GM03348 (cell line): ENCODE measurements around the gene CDK12.
A peak's percentile ranks its signal among the peaks of the same experiment; 100 is the strongest.
"Not testable (repeated sequence)": the region's sequence is repeated elsewhere in the genome, so short reads cannot be mapped to it uniquely, and the experiment has no call there.

Source experiments
- DNase-seq: peaks from one replicate; pipeline ENCODE4 v3.0.0; 2012; ENCODE audit warnings: low spot score

The CDK12 gene

DNA sequence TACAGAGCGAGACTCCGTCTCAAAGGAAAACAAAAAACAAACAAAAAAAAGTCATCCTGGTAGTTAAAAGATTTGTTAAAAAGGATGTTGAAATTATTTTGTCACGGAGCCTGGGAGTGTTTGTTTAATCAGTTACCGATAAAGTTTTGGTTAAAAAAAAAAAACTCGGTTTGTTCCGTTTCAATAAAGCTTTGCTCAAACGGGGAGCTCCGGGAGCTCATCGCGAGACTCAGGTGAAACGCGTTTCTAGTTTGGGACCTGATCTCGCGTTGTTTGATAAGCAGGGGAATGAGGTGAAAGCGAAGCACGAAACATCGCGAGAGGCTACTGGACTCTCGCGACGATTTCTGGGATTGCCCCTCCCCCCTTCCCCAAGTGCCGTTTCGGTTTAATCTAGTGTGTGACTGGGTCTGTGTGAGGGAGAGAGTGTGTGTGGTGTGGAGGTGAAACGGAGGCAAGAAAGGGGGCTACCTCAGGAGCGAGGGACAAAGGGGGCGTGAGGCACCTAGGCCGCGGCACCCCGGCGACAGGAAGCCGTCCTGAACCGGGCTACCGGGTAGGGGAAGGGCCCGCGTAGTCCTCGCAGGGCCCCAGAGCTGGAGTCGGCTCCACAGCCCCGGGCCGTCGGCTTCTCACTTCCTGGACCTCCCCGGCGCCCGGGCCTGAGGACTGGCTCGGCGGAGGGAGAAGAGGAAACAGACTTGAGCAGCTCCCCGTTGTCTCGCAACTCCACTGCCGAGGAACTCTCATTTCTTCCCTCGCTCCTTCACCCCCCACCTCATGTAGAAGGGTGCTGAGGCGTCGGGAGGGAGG is at the start of gene CDK12:
Gene CDK12 (plus strand): TSS at position 374 of the 813 bp plus-strand sequence. CDS start 586 bp downstream, outside the sequence.
- DNase-seq = peak; percentile 98

DNA sequence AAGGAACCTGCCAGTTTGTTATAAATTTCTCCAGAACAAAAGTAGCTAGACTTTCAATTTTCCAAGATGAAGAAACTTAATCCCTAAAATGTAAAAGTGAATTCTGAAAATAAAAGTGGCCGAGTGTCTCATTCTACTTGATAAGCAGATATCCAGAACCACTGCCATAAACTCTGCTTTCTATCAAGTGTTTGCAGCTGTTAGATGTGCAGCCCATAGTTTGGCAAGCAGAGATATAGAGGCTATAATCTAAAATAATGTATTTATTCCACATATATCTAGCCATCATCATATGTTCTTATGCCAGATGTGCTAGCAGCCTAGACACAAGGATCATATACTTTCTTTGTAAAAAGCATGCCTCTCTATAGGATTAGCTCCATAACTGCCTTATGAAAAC is 45.1 kb upstream of the CDK12 start:
- no peak for DNase-seq

DNA sequence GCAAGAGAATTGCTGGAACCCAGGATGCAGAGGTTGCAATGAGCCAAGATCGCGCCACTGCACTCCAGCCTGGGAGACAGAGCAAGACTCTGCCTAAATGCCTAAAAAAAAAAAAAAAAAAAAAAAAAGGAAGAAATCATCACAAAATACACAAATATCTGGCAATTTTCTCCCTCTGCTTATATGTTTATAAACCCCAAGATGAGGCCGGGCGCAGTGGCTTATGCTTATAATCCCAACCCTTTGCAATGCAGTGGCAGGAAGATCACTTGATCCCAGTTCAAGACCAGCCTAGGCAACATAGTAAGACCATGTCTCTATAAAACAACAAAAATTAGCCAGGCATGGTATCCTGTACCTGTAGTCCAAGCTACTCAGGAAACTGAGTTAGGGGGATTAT is 31.7 kb upstream of the CDK12 start:
- DNase-seq = no peak

DNA sequence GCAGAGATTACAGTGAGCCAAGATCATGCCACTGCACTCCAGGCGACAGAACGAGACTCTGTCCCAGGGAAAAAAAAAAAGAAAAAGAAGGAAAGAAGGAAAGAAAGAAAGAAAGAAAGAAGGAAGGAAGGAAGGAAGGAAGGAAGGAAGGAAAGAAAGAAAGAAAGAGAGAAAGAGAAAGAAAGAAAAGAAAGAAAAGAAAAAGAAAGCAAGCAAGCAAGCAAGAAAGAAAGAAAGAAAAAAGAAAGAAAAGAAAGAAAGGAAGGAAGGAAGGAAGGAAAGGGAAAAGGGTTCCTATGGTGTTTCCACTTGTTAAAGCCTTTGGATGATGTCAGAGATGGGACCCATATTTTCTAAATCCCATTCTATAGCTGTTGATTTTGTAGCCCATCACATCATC is 21.4 kb upstream of the CDK12 start:
- DNase-seq = not testable (repeated sequence)

DNA sequence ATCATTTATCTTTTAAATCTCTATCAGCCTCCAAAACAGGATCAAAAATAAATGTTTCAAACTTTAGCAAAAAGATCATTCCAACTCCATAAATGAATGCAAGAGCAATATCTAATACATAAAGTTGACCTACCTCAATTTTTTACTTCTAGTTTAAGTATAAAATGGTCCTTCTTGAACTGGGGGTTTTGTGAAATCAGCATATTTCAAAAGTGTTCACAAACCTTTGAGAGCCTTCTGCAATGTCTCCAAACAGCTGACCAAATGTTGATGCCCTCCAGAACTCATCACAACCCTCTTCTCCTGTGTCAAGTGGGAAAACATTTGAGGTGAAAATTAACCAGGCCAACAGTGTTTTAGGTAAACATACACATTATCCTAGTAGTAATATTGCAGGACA is 18.0 kb upstream of the CDK12 start:
- no peak for DNase-seq

DNA sequence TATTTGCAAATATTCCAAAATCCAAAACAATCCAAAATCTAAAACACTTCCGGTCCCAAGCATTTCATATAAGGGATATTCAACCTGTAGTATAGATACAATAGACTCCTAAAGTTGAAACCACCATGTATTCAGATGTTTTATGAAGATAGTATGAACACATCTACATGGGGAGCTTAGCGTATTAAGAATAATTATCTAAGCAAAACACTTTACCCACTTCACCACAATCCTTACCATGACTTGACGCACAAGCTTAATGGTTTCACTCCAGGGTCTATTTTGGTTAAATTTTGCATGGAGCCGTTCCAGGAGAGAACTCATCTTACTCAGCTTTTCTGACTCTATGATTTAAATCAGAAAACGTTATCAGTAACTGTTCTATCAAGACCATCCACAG is 13.7 kb upstream of the CDK12 start:
- DNase-seq = no peak

DNA sequence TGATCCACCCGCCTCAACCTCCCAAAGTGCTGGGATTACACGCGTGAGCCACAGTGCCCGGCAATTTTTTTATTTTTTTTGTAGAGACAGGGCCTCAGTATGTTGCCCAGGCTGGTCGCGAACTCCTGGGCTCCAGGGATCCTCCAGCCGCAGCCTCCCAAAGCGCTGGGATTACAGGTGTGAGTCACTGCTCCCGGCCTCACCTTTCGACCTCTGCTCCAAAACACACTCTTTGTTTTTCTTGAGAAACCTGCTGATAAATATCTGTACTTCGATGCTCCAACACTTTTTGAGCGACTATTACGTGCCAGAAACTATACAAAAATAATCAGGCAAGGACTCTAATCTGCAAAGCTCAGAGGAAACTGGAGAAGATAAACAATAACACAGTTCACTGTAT is 11.2 kb upstream of the CDK12 start:
- no peak for DNase-seq

DNA sequence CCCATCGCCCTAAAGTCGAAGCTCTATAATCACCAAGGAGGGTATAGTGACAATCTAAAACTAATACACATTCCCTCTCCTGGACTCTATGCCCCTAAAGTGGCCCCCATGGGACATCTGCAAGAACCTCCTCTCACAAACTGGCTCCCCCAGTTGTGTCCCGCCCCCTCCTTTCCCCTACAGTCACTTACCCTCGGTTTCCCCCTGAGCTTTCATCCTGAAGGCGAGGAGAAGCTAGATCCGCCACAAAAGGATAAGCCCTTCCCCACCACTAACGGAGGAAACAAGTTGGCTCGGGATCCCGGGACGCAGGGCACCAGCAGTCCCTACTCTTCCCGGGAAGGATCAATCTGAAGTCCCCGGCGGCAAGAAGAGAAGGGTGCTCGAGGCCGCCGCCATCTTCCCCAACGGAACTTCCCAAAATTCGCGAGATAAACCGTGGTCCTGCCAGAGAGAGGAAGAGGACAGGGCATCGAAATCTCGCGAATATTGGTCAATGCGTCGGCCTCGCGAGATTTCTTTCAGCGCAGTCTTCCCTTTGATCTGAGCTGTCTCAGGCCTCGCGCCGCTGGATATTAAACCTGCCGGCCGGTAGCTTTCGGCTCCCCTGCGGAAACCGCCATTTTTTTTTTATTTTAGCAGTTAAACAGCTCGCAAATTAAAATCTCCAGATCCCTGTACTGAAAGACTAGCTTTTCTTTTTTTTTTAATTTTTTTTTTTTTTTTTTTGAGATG is 10.3 kb upstream of the CDK12 start, which contains the start of gene MED1:
Gene MED1 (minus strand): TSS at position 417 of the 735 bp plus-strand sequence. CDS start 201 bp downstream, at position 216.
- DNase-seq = peak; percentile 96

DNA sequence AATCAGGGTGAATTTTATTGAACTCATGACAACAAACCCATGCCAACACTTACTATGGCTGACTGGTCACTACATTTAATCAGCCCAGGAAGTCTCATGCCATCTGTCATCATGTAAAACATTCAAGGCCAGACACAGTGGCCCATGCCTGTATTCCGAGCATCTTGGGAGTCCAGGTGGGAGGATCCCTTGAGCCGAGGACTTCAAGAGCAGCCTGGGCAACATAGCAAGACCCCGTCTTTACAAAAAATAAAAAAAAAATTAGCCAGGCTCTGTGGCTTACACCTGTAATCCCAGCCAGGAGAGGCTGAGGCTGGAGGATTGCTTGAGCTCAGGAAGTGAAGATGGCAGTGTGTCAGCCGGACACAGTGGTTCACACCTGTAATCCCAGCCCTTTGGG is 5.4 kb upstream of the CDK12 start:
- no peak for DNase-seq

DNA sequence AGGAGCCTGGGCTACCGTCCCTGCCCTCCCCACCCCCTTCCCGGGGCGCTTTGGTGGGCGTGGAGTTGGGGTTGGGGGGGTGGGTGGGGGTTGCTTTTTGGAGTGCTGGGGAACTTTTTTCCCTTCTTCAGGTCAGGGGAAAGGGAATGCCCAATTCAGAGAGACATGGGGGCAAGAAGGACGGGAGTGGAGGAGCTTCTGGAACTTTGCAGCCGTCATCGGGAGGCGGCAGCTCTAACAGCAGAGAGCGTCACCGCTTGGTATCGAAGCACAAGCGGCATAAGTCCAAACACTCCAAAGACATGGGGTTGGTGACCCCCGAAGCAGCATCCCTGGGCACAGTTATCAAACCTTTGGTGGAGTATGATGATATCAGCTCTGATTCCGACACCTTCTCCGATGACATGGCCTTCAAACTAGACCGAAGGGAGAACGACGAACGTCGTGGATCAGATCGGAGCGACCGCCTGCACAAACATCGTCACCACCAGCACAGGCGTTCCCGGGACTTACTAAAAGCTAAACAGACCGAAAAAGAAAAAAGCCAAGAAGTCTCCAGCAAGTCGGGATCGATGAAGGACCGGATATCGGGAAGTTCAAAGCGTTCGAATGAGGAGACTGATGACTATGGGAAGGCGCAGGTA is 762 bp downstream of the CDK12 start:
- DNase-seq = peak; percentile 92

DNA sequence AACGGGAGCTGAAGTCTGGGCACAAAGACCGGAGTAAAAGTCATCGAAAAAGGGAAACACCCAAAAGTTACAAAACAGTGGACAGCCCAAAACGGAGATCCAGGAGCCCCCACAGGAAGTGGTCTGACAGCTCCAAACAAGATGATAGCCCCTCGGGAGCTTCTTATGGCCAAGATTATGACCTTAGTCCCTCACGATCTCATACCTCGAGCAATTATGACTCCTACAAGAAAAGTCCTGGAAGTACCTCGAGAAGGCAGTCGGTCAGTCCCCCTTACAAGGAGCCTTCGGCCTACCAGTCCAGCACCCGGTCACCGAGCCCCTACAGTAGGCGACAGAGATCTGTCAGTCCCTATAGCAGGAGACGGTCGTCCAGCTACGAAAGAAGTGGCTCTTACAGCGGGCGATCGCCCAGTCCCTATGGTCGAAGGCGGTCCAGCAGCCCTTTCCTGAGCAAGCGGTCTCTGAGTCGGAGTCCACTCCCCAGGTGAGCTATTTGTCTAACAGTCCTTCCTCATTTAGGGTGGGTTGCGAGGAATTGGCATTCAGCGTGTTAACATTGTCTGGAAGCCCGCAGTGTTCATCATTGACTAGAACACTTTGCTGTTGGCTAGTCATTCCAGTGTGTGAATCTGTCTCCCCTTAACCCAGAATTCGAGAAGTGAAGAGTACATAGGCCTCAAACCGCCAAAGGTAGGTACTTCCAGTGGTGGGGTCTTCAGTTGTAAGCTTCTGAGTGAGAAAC is 1.5 kb downstream of the CDK12 start:
- DNase-seq = peak; percentile 17

DNA sequence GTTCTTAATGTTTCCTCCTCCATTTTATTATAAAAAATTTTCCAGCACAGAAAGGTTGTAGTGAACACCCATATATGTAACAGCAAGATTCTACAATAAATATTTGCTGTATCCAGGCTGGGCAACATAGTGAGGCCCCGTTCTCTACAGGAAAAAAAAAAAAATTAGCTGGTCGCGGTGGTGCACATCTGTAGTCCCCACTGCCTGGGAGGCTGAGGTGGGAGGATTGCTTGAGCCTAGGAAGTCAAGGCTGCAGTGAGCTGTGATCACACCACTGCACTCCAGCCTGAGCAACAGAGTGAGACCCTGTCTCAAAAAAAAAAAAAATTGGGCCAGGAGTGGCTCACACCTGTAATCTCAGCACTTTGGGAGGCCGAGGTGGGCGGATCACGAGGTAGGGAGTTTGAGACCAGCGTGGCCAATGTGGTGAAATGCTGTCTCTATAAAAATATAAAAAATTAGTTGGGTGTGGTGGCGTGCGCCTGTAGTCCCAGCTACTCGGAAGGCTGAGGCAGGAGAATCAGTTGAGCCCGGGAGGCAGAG is 3.4 kb downstream of the CDK12 start:
- DNase-seq = not testable (repeated sequence)

DNA sequence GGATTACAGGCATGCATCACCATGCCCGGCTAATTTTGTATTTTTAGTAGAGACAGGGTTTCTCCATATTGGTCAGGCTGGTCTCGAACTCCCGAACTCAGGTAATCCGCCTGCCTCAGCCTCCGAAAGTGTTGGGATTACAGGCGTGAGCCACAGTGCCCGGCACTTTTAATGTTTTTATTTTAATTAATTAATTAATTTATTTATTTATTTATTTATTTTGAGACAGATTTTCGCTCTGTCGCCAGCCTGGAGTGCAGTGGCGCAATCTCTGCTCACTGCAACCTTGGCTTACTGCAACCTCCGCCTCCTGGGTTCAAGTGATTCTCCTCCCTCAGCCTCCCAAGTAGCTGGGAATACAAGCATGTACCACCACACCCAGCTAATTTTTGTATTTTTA is 7.3 kb downstream of the CDK12 start:
- not testable (repeated sequence) for DNase-seq

DNA sequence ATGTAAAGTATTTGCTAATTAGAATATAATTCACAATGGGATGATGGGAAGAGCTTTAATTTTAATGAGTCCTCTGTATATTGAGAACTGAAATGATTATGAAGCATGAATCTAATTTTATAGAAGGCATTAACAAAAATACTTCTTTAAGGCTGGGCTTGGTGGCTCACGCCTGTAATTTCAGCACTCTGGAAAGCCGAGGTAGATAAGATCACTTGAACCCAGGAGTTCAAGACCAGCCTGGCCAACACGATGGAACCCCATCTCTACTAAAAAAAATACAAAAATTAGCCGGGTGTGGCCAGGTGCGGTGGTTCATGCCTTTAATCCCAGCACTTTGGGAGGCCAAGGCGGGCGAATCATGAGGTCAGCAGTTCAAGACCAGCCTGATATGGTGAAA is 12.0 kb downstream of the CDK12 start:
- no peak for DNase-seq

DNA sequence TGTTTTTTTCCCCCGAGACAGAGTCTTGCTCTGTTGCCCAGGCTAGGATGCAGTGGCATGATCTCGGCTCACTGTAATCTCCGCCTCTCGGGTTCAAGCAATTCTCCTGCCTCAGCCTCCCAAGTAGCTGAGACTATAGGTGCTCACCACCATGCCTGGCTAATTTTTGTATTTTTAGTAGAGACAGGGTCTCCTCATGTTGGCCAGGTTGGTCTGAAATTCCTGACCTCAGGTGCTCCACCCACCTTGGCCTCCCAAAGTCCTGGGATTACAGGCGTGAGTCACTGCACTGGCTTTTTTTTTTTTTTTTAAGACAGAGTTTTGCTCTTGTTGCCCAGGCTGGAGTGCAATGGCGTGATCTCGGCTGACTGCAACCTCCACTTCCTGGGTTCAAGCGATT is 18.3 kb downstream of the CDK12 start:
- not testable (repeated sequence) for DNase-seq

DNA sequence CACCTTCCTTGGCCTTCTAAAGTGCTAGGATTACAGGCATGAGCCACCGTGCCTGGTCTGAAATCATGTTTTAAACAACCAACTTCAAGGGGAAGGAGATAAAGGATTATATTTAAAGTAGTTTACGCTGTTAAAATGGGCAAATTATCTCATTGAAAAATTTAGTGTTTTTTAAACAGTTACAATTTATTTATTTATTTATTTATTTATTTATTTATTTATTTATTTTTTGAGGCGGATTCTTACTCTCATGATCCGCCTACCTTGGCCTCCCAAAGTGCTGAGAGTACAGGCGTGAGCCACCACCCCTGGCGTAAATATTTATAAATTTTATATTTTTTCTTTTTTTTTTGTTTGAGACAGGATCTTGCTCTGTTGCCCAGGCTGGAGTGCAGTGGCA is 22.2 kb downstream of the CDK12 start:
- no peak for DNase-seq

DNA sequence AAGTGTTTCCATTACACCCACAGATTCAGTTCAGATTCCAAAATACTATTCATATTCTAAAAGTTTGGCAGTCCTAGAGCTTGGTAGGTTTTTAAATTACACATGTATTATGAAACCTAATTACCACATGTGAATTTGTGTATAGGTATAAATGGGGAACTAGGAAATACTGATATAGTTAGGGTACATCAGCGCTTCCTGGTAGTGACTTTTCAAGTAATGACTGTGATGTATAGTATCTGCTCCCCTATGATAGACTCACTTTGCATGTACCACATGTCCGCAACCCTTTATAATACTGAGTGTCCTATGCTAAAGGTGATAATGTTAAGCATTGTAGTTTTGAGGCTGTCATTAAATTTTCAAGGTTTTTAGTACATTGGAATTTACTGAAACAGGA is 22.9 kb downstream of the CDK12 start:
- no peak for DNase-seq

DNA sequence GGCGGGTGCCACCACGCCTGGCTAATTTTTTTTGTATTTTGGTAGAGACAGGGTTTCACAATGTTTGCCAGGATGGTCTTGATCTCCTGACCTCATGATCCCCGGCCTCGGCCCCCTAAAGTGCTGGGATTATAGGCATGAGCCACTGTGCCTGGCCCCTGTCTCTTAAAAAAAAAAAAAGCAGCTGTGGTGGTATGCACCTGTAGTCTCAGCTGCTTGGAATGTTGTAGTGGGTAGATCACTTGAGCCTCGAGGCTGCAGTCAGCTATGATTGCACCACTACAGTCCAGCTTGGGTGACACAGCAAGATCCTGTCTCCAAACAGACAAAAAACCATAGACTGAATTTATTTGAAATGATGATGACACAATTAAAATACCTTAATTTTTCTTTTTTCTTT is 24.3 kb downstream of the CDK12 start:
- peak; percentile 73 for DNase-seq

DNA sequence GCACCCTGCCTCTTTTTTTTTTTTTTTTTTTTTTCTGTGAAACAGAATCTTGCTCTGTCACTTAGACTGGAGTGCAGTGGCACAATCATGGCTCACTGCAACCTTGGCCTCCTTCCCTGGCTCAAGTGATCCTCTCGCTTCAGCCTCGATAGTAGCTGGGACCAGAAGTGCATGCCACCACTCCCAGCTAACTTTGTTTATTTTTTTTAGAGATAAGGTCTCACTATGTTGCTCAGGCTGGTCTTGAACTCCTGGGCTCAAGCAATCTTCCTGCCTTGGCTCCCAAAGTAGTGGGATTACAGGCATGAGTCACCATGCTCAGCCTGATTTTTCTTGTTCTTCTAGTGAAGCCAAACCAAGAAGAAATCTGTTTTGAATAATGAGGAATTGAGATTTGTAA is 25.0 kb downstream of the CDK12 start:
- DNase-seq = peak; percentile 40

DNA sequence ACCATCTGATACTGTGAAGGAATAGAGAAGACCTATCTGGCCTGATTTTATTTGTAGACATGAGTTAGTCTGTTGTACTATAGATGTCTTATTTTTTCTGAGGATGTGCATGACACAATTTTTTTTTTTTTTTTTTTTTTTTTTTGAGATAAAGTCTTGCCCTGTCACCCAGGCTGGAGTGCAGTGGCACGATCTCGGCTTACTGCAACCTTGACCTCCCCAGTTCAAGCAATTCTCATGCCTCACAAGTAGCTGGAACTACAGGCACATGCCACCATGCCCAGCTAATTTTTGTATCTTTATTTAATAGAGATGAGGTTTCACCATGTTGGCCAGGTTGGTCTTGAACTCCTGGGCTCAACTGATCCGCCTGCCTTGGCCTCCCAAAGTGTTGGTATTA is 26.2 kb downstream of the CDK12 start:
- DNase-seq = not testable (repeated sequence)

DNA sequence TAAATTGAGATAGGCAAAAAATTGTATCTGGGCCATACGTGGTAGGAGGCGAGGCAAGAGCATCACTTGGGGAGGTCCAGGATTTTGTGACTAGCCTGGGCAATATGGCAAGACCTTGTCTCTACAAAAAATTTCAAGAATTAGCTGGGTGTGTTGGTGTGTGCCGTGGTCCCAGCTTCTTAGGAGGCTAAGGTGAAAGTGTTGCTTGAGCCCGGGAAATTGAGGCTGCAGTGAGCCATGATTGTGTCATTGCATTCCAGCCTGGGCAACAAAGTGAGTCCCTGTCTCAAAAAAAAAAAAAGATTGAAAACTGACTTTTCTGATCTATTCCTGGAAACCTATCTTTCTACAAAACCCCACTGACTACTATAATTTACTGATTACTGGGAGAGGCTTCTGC is 26.7 kb downstream of the CDK12 start:
- DNase-seq = no peak

DNA sequence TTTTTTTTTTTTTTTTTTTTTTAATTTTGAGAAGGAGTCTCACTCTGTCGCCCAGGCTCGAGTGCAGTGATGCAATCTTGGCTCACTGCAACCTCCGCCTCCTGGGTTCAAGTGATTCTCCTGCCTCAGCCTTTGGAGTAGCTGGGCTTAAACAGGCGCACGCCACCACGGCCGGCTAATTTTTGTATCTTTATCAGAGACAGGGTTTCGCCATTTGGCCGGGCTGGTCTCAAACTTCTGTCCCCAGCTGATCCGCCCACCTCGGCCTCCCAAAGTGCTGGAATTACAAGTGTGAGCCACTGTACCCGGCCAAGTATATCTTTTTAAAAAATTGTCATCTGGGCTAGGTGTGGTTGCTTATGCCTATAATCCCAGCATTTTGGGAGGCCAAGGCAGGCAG is 35.6 kb downstream of the CDK12 start:
- not testable (repeated sequence) for DNase-seq
